ENCODE measurements around the gene IL23R.
"Not testable (repeated sequence)": the region's sequence is repeated elsewhere in the genome, so short reads cannot be mapped to it uniquely, and the experiment has no call there.

The IL23R gene

GRCh38 chr1:67144696-67145095 lies 21.6 kb upstream of the IL23R start:
- Histone ChIP-seq H3K9me3 (ENCODE audit: insufficient read depth, low read length, severe bottlenecking) (no peaks in the 10 kb centered on the region), H3K9ac (ENCODE audit: low read depth, low read length) (no peak overlapping the region), H2AFZ (ENCODE audit: low read depth, low read length) (no peak overlapping the region), H3K27ac (ENCODE audit: low read length) (no peak overlapping the region), H3K79me2 (ENCODE audit: insufficient read depth, low read length) (no peaks in the 10 kb centered on the region), H3K27me3 (ENCODE audit: insufficient read depth, low read length, poor library complexity) (peaks cover 7% of the 10 kb centered on the region), H3K4me2 (ENCODE audit: insufficient read depth, low read length) (no peak overlapping the region), H3K4me3 (ENCODE audit: low read depth in 1 of 2, low read length in 2 of 2) (no peak overlapping the region), H3K4me1 (ENCODE audit: insufficient read depth, low read length) (0 out of 2 replicates have a peak, but pooled peaks cover 3% of the 10 kb centered on the region), H3K36me3 (ENCODE audit: insufficient read depth, low read length) (no peaks in the 10 kb centered on the region), H4K20me1 (ENCODE audit: insufficient read depth, low read length) (no peaks in the 10 kb centered on the region)
- TF ChIP-seq, protein P1, sequence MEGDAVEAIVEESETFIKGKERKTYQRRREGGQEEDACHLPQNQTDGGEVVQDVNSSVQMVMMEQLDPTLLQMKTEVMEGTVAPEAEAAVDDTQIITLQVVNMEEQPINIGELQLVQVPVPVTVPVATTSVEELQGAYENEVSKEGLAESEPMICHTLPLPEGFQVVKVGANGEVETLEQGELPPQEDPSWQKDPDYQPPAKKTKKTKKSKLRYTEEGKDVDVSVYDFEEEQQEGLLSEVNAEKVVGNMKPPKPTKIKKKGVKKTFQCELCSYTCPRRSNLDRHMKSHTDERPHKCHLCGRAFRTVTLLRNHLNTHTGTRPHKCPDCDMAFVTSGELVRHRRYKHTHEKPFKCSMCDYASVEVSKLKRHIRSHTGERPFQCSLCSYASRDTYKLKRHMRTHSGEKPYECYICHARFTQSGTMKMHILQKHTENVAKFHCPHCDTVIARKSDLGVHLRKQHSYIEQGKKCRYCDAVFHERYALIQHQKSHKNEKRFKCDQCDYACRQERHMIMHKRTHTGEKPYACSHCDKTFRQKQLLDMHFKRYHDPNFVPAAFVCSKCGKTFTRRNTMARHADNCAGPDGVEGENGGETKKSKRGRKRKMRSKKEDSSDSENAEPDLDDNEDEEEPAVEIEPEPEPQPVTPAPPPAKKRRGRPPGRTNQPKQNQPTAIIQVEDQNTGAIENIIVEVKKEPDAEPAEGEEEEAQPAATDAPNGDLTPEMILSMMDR (IDR thresholded peaks at IDR 0.05; ENCODE audit: borderline replicate concordance, extremely low read depth, low read length, poor library complexity, severe bottlenecking): peak; percentile 62
- no peak for TF ChIP-seq EZH2 (IDR thresholded peaks at IDR 0.05; ENCODE audit: borderline replicate concordance, low read depth, low read length, severe bottlenecking)
- no peak for DNase-seq
- peak; percentile 50; the same call in 1 of the 3 replicates for ATAC-seq (ENCODE audit: insufficient read depth, low read depth)

DNA sequence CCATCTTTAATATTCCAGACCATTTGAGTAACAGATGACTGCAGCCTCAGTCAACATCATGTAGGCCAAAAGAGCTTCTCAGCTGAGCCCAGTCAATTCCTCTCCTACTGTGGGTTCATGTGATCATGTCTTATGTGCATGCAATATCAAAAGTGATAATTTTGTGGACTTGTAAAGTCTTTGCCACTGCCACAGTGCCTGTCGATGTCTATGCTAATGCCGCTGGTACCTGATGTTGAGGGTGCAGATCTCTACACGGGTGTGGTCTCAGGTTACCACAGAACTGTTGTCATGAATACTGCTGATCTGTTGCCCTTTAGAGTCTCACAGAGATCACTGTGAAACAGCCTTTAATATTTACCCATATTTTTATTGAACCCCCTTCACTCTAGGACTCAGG lies 20.2 kb upstream of the IL23R start:
- Histone ChIP-seq H3K4me3 (ENCODE audit: low read depth in 1 of 2, low read length in 2 of 2) (no peak overlapping the region), H2AFZ (ENCODE audit: low read depth, low read length) (no peak overlapping the region), H3K36me3 (ENCODE audit: insufficient read depth, low read length) (no peaks in the 10 kb centered on the region), H3K27me3 (ENCODE audit: insufficient read depth, low read length, poor library complexity) (peaks cover 7% of the 10 kb centered on the region), H3K4me1 (ENCODE audit: insufficient read depth, low read length) (0 out of 2 replicates have a peak, but pooled peaks cover 3% of the 10 kb centered on the region), H3K9me3 (ENCODE audit: insufficient read depth, low read length, severe bottlenecking) (no peaks in the 10 kb centered on the region), H4K20me1 (ENCODE audit: insufficient read depth, low read length) (no peaks in the 10 kb centered on the region), H3K9ac (ENCODE audit: low read depth, low read length) (no peak overlapping the region), H3K4me2 (ENCODE audit: insufficient read depth, low read length) (no peak overlapping the region), H3K27ac (ENCODE audit: low read length) (no peak overlapping the region), H3K79me2 (ENCODE audit: insufficient read depth, low read length) (no peaks in the 10 kb centered on the region)
- DNase-seq (no peak), ATAC-seq (ENCODE audit: insufficient read depth, low read depth) (no peak)
- no peak for TF ChIP-seq EZH2 (IDR thresholded peaks at IDR 0.05; ENCODE audit: borderline replicate concordance, low read depth, low read length, severe bottlenecking)
- TF ChIP-seq, protein P1 (IDR thresholded peaks at IDR 0.05; ENCODE audit: borderline replicate concordance, extremely low read depth, low read length, poor library complexity, severe bottlenecking): no peak

DNA sequence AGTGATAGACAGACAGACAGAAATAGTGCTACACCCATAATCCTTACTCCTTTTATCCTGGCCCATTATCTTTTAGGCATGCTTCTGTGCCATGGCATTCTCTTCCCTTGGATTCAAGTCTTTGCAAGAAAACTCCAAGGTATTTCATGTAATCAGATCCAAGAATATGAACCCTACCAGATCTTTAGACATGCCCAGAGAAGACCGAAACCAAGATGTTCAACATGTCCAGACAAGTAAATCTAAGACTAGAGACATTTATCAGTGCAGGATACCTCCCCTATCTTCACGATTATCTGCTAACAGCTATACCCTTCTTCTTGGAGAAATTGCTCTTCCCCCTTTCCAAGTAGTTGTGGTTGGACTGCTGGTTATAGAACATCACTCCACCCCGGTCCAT lies 19.7 kb upstream of the IL23R start:
- DNase-seq (no peak), ATAC-seq (ENCODE audit: insufficient read depth, low read depth) (no peak)
- Histone ChIP-seq H3K27me3 (ENCODE audit: insufficient read depth, low read length, poor library complexity) (peaks cover 7% of the 10 kb centered on the region), H3K36me3 (ENCODE audit: insufficient read depth, low read length) (no peaks in the 10 kb centered on the region), H3K27ac (ENCODE audit: low read length) (no peak overlapping the region), H3K4me3 (ENCODE audit: low read depth in 1 of 2, low read length in 2 of 2) (no peak overlapping the region), H3K4me1 (ENCODE audit: insufficient read depth, low read length) (0 out of 2 replicates have a peak, but pooled peaks cover 3% of the 10 kb centered on the region), H2AFZ (ENCODE audit: low read depth, low read length) (no peak overlapping the region), H3K79me2 (ENCODE audit: insufficient read depth, low read length) (no peaks in the 10 kb centered on the region), H3K9me3 (ENCODE audit: insufficient read depth, low read length, severe bottlenecking) (no peaks in the 10 kb centered on the region), H3K9ac (ENCODE audit: low read depth, low read length) (no peak overlapping the region), H3K4me2 (ENCODE audit: insufficient read depth, low read length) (no peak overlapping the region), H4K20me1 (ENCODE audit: insufficient read depth, low read length) (no peaks in the 10 kb centered on the region)
- no peak for TF ChIP-seq EZH2 (IDR thresholded peaks at IDR 0.05; ENCODE audit: borderline replicate concordance, low read depth, low read length, severe bottlenecking)
- TF ChIP-seq, protein P1 (IDR thresholded peaks at IDR 0.05; ENCODE audit: borderline replicate concordance, extremely low read depth, low read length, poor library complexity, severe bottlenecking): no peak

GRCh38 chr1:67147973-67148372 lies 18.3 kb upstream of the IL23R start:
- H3K9ac ChIP-seq (ENCODE audit: low read depth, low read length): not testable (repeated sequence)

More at GRCh38 chr1:67147973-67148372, 18.3 kb upstream of the IL23R start:
- H4K20me1 ChIP-seq (ENCODE audit: insufficient read depth, low read length); H3K9me3 ChIP-seq (ENCODE audit: insufficient read depth, low read length, severe bottlenecking); DNase-seq; H2AFZ ChIP-seq (ENCODE audit: low read depth, low read length); H3K4me1 ChIP-seq (ENCODE audit: insufficient read depth, low read length); H3K4me3 ChIP-seq (ENCODE audit: low read depth in 1 of 2, low read length in 2 of 2); H3K79me2 ChIP-seq (ENCODE audit: insufficient read depth, low read length); ATAC-seq (ENCODE audit: insufficient read depth, low read depth); H3K27me3 ChIP-seq (ENCODE audit: insufficient read depth, low read length, poor library complexity); H3K27ac ChIP-seq (ENCODE audit: low read length); H3K4me2 ChIP-seq (ENCODE audit: insufficient read depth, low read length); H3K36me3 ChIP-seq (ENCODE audit: insufficient read depth, low read length): not testable (repeated sequence)
